GM12878 (cell line): Measurements from ENCODE around the gene HCN1. TPM values are rescaled to one million over a fixed set of nuclear protein-coding genes. Genes with fewer than 3 reads are reported as not detected.

Experiments
- ATAC-seq: fragments of 200-7000 bp; cut with Tn5 transposase; 3 replicates; pipeline ENCODE4 v1.9.1; 2020; ENCODE audit warnings: mild to moderate bottlenecking, moderate library complexity
- BruUV-seq: library from RNA; stranded (reverse); fragments of 400-500 nt; replicated peaks from 2 replicates; lab custom pipeline; 2021; lab: Mats Ljungman, UMichigan
- CTCF ChIA-PET: fragments of 300-600 bp; sonication (Branson Sonifier 250); formaldehyde crosslinking; extraction: SDS; loops from one replicate; lab custom pipeline; 2021; ENCODE audit warnings: inconsistent platforms; lab: Yijun Ruan, JAX
- POLR2A ChIA-PET: fragments of 350-600 bp; formaldehyde crosslinking; extraction: SDS; loops from one replicate; lab custom pipeline; 2021; ENCODE audit warnings: inconsistent platforms; lab: Charles Lee
- RAD21 ChIA-PET: fragments of 300-600 bp; sonication (Branson Sonifier 250); formaldehyde crosslinking; loops from one replicate; lab custom pipeline; 2023; ENCODE audit warnings: antibody characterized with exemption; ENCODE audit not compliant: unreplicated experiment; lab: Charles Lee
- SMC1A ChIA-PET: fragments of 300-600 bp; sonication (Branson Sonifier 250); formaldehyde crosslinking; loops from one replicate; lab custom pipeline; 2023; ENCODE audit not compliant: unreplicated experiment, uncharacterized antibody; lab: Charles Lee
- DNase-seq: peaks from one replicate; pipeline ENCODE4 v3.0.0-alpha.2; 2011; ENCODE audit warnings: low read depth, low spot score
- FAIRE-seq: peaks from 3 replicates; lab custom pipeline; 2011; peaks lifted over from hg19 to GRCh38; lab: Jason Lieb, UNC
- H2AFZ ChIP-seq: 2 replicates; pipeline ENCODE4 v1.6.0; 2011; ENCODE audit warnings: low read depth, low read length, control low read depth; ENCODE audit not compliant: control insufficient read depth
- H3K27ac ChIP-seq: 2 replicates; pipeline ENCODE4 v1.5.1; 2011; ENCODE audit warnings: control low read depth; ENCODE audit not compliant: control insufficient read depth, insufficient read depth
- H3K27me3 ChIP-seq, 2 experiments: replicated peaks in 1 of 2; 2 replicates each; pipeline versions ENCODE4 v1.6.0 to v1.6.1; 2011; ENCODE audit warnings: low read length in 1 of 2; ENCODE audit not compliant: control insufficient read depth in 2 of 2, insufficient read depth in 2 of 2
- H3K36me3 ChIP-seq, 2 experiments: 2 replicates each; pipeline ENCODE4 v1.5.1; 2011; ENCODE audit warnings: low read length in 1 of 2; ENCODE audit not compliant: control insufficient read depth in 2 of 2, insufficient read depth in 2 of 2
- H3K4me1 ChIP-seq: 2 replicates; pipeline ENCODE4 v1.6.1; 2011; ENCODE audit warnings: mild to moderate bottlenecking, low read length, moderate library complexity, mixed read lengths; ENCODE audit not compliant: control insufficient read depth, insufficient read depth
- H3K4me2 ChIP-seq: 2 replicates; pipeline ENCODE4 v1.6.0; 2011; ENCODE audit warnings: control low read depth; ENCODE audit not compliant: control insufficient read depth, insufficient read depth
- H3K4me3 ChIP-seq: fragments of 200-600 bp; sonication (generic); 2 replicates; pipeline ENCODE4 v1.5.1; 2016
- H3K79me2 ChIP-seq: 2 replicates; pipeline ENCODE4 v1.6.0; 2011; ENCODE audit warnings: low read length; ENCODE audit not compliant: control insufficient read depth, insufficient read depth
- H3K9ac ChIP-seq: 2 replicates; pipeline ENCODE4 v1.8.0; 2011; ENCODE audit warnings: low read length, control low read depth, mixed read lengths; ENCODE audit not compliant: control insufficient read depth, insufficient read depth
- H3K9me3 ChIP-seq: replicated peaks from 3 replicates; pipeline ENCODE4 v1.5.1; 2011; ENCODE audit warnings: mild to moderate bottlenecking, low read length; ENCODE audit not compliant: control insufficient read depth, insufficient read depth
- H4K20me1 ChIP-seq: 2 replicates; pipeline ENCODE4 v1.6.0; 2011; ENCODE audit not compliant: control insufficient read depth, insufficient read depth
- CBX3 ChIP-seq: fragments of 200-600 bp; sonication (generic); IDR thresholded peaks from 2 replicates; pipeline ENCODE4 v1.6.1; 2016; ENCODE audit warnings: low read depth, borderline replicate concordance
- GABPA ChIP-seq: IDR thresholded peaks from 2 replicates; pipeline ENCODE4 v1.6.1; 2014; ENCODE audit warnings: antibody characterized with exemption, low read depth, mild to moderate bottlenecking, inconsistent platforms
- HDAC2 ChIP-seq: fragments of 200-600 bp; sonication (generic); IDR thresholded peaks from 2 replicates; pipeline ENCODE4 v1.6.1; 2017
- NBN ChIP-seq: fragments of 450-650 bp; IDR thresholded peaks from 2 replicates; pipeline ENCODE4 v1.6.1; 2016
- RELB ChIP-seq: fragments of 450-650 bp; IDR thresholded peaks from 2 replicates; pipeline ENCODE4 v1.6.1; 2017; ENCODE audit warnings: low read depth, mild to moderate bottlenecking, moderate library complexity
- USF2 ChIP-seq: IDR thresholded peaks from 2 replicates; pipeline ENCODE4 v1.6.1; 2011; ENCODE audit warnings: low read depth, low read length, improper control_type of control experiment, borderline replicate concordance
- ZNF384 ChIP-seq: IDR thresholded peaks from 2 replicates; pipeline ENCODE4 v1.6.1; 2012; ENCODE audit warnings: low read depth, mild to moderate bottlenecking, low read length, improper control_type of control experiment, borderline replicate concordance
- WGBS: methylation state at CpG from one replicate; pipeline ENCODE4 v1.1.6; 2016; ENCODE audit warnings: low lambda C conversion rate; ENCODE audit not compliant: insufficient replicate concordance, insufficient coverage; ENCODE audit errors: missing lambda C conversion rate; 5-methylcytosine and 5-hydroxymethylcytosine counted together
- in situ Hi-C: fragments of 300-500 bp; cut with MboI; formaldehyde crosslinking; loops from 9 replicates; pipeline ENCODE4 v1.14.3; 2018; ENCODE audit warnings: mixed read lengths
- intact Hi-C: fragments of 100-400 bp; cut with micrococcal nuclease; formaldehyde crosslinking; loops from one replicate; pipeline ENCODE4 v1.14.2; 2022; ENCODE audit not compliant: unreplicated experiment
- polyA plus RNA-seq, 11 experiments: library from polyadenylated mRNA; depleted of rRNA in 4 of 11; unstranded in 6 of 11; stranded (reverse) in 5 of 11; fragments of >200 nt; fragmentation: Nextera tagmentation in 4 of 11; fragmentation: Illumina TruSeq in 1 of 11; extraction: Ambion mirVana in 4 of 11; extraction: Trizol in 1 of 11; gene quantifications; 1 replicate in 1 of 11; 2 replicates in 10 of 11; pipeline versions ENCODE4 v1.2.1 to v1.2.3, GENCODE V29; 2011 to 2016; ENCODE audit warnings: inconsistent platforms in 2 of 11, missing spikeins in 2 of 11, low read depth in 1 of 11
- total RNA-seq, 4 experiments: library from RNA; depleted of rRNA in 3 of 4; stranded (reverse); fragments of >200 nt in 3 of 4; fragmentation: Illumina TruSeq in 1 of 4; extraction: Trizol in 1 of 4; gene quantifications; 2 replicates each; pipeline versions ENCODE4 v1.2.1 to v1.2.3, GENCODE V29; 2013 to 2021

The HCN1 gene
- total and polyA plus RNA-seq, 10 of the 15 experiments (the other 5 are each of a cell fraction or from before 2014, with no cell fraction given): not detected

- Histone ChIP-seq H3K4me3 (no peak overlapping the region), H2AFZ (no peak overlapping the region), H3K9me3 (no peaks in the 10 kb centered on the region), H3K79me2 (no peaks in the 10 kb centered on the region), H3K36me3 (no peaks in the 10 kb centered on the region), H3K4me1 (no peaks in the 10 kb centered on the region), H3K4me2 (no peak overlapping the region), H3K9ac (no peak overlapping the region), H4K20me1 (no peaks in the 10 kb centered on the region), H3K27ac (no peak overlapping the region), H3K27me3 (no peaks in the 10 kb centered on the region)
- DNase-seq: no peak
- no peak for FAIRE-seq
- BruUV-seq: no TSS peak
- ChIA-PET SMC1A (interaction anchor here (1.1 kb wide), 1 partner anchor 47 kb away, joined by 4 read pairs; no protein-coding TSS in a partner anchor), CTCF (no interaction called here), POLR2A (interaction anchor here (0.5 kb wide), 1 partner anchor 18 kb away, joined by 4 read pairs; no protein-coding TSS in a partner anchor), RAD21 (no interaction called here)
- ATAC-seq: no peak
- WGBS: 50% methylated on average over 2 of the region's 2 CpGs
- intact Hi-C loops: no loop called here
- in situ Hi-C loops: no loop called here
- TF ChIP-seq RELB (no peak), ZNF384 (no peak), GABPA (no peak), NBN (no peak), CBX3 (no peak), HDAC2 (no peak), USF2 (no peak)
Observed at GRCh38 chr5:45417285-45417998, 278.7 kb downstream of the HCN1 start.
